ENCODE measurements around the gene KIR2DL3.
A peak's percentile ranks its signal among the peaks of the same experiment; 100 is the strongest.

The KIR2DL3 gene

DNA sequence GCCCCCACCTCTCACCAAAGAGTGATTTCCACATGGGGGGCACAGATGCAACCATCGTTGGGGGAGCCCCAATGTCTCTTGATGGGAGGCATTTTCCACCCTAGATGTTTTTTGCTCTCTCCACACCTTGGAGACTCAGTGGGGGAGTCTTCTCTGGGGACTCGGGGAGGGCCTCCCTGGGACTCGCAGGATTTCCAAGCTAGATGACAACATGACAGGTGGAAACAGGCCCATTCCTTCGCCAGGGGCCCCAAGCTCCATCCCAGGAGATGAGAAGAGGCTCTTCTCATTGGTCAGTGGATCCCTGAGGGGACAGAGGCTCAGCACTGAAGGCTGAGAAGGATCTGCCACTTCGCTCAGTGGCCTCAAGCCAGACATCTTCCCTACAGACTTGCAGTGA, 52.4 kb downstream of the KIR2DL3 start:
- H3K27me3 ChIP-seq (ENCODE audit: control insufficient read depth in 3 of 3, insufficient read depth in 3 of 3, low read depth in 1 of 3, low read length in 3 of 3) = no peaks in the 10 kb centered on the region
- H2AFZ ChIP-seq (ENCODE audit: low read length) = no peak overlapping the region
- H3K23ac ChIP-seq (ENCODE audit: low read depth, low read length, poor library complexity) = no peak overlapping the region
- no peak overlapping the region for H3K9ac ChIP-seq (ENCODE audit: low read depth, low read length, poor library complexity)
- H2BK5ac ChIP-seq (ENCODE audit: low read length) = no peak overlapping the region
- no peak overlapping the region for H2BK15ac ChIP-seq (ENCODE audit: low read length)
- H3K36me3 ChIP-seq (replicated peaks in 1 of 2; ENCODE audit: control insufficient read depth in 2 of 2, insufficient read depth in 2 of 2, low read length in 2 of 2) = no peaks in the 10 kb centered on the region
- H2AK5ac ChIP-seq (ENCODE audit: low read depth, low read length) = no peak overlapping the region
- no peak overlapping the region for H3K4me3 ChIP-seq (ENCODE audit: low read length in 2 of 2)
- H3K18ac ChIP-seq (ENCODE audit: low read length) = no peak overlapping the region
- H3K27ac ChIP-seq (replicated peaks; ENCODE audit: low read length) = no peak overlapping the region
- no CpG with 5 or more reads among the region's 5 CpGs for WGBS, 2 donors (ENCODE audit: extremely low coverage in 2 of 2, insufficient read length in 2 of 2, insufficient replicate concordance in 1 of 2)
- H3K4ac ChIP-seq (ENCODE audit: low read length) = no peak overlapping the region
- H3K79me1 ChIP-seq (ENCODE audit: low read depth, low read length) = no peaks in the 10 kb centered on the region
- H3K9me3 ChIP-seq (replicated peaks in 1 of 2; ENCODE audit: control insufficient read depth in 2 of 2, insufficient read depth in 1 of 2, low read depth in 1 of 2, low read length in 2 of 2) = peaks cover 0 to 30% of the 10 kb centered on the region in 2 donors
- H2BK12ac ChIP-seq (ENCODE audit: low read length) = no peak overlapping the region
- no peaks in the 10 kb centered on the region for H3K4me1 ChIP-seq (ENCODE audit: control insufficient read depth in 2 of 2, insufficient read depth in 1 of 2, low read depth in 1 of 2, low read length in 2 of 2)
- no peak overlapping the region for H3K4me2 ChIP-seq (ENCODE audit: insufficient read depth, low read length, poor library complexity, severe bottlenecking)
- peak overlapping the region; percentile 8 for H3K14ac ChIP-seq (ENCODE audit: low read length)
- H4K91ac ChIP-seq (ENCODE audit: low read depth, low read length, poor library complexity) = no peak overlapping the region
- H2BK120ac ChIP-seq (ENCODE audit: low read depth, low read length) = no peak overlapping the region
- H4K8ac ChIP-seq (ENCODE audit: low read depth, low read length) = no peak overlapping the region
- DNase-seq (ENCODE audit: low spot score) = no peak

DNA sequence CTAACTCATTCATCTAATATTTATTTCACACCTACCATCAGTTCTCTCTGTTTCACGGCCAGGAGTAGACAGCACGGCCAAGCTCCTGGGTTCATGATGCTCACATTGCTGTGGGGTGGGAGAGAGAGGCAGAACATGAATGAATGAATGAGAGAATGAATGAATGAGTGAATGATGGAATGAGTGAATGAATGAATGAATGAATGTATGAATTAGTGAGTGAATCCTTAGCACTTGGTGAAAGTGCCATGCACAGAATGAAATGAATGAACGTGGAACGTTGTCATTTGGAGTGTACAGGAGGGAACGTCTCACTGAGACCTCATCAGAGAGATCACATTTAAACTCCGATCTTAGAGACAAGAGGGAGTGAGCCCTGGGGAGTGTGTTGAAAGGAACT, 53.2 kb downstream of the KIR2DL3 start:
- no peak overlapping the region for H3K9ac ChIP-seq (ENCODE audit: low read depth, low read length, poor library complexity)
- H2AK5ac ChIP-seq (ENCODE audit: low read depth, low read length) = no peak overlapping the region
- no CpG with 5 or more reads among the region's 6 CpGs for WGBS, 2 donors (ENCODE audit: extremely low coverage in 2 of 2, insufficient read length in 2 of 2, insufficient replicate concordance in 1 of 2)
- H3K9me3 ChIP-seq (replicated peaks in 1 of 2; ENCODE audit: control insufficient read depth in 2 of 2, insufficient read depth in 1 of 2, low read depth in 1 of 2, low read length in 2 of 2) = peaks cover 0 to 29% of the 10 kb centered on the region in 2 donors
- H4K91ac ChIP-seq (ENCODE audit: low read depth, low read length, poor library complexity) = no peak overlapping the region
- no peaks in the 10 kb centered on the region for H3K27me3 ChIP-seq (ENCODE audit: control insufficient read depth in 3 of 3, insufficient read depth in 3 of 3, low read depth in 1 of 3, low read length in 3 of 3)
- H3K18ac ChIP-seq (ENCODE audit: low read length) = no peak overlapping the region
- H3K4me2 ChIP-seq (ENCODE audit: insufficient read depth, low read length, poor library complexity, severe bottlenecking) = no peak overlapping the region
- H3K27ac ChIP-seq (replicated peaks; ENCODE audit: low read length) = no peak overlapping the region
- no peak overlapping the region for H3K4ac ChIP-seq (ENCODE audit: low read length)
- no peak overlapping the region for H3K14ac ChIP-seq (ENCODE audit: low read length)
- H3K79me1 ChIP-seq (ENCODE audit: low read depth, low read length) = no peaks in the 10 kb centered on the region
- no peak overlapping the region for H2AFZ ChIP-seq (ENCODE audit: low read length)
- no peak overlapping the region for H2BK15ac ChIP-seq (ENCODE audit: low read length)
- H3K23ac ChIP-seq (ENCODE audit: low read depth, low read length, poor library complexity) = no peak overlapping the region
- H2BK5ac ChIP-seq (ENCODE audit: low read length) = no peak overlapping the region
- no peak overlapping the region for H2BK120ac ChIP-seq (ENCODE audit: low read depth, low read length)
- no peaks in the 10 kb centered on the region for H3K36me3 ChIP-seq (replicated peaks in 1 of 2; ENCODE audit: control insufficient read depth in 2 of 2, insufficient read depth in 2 of 2, low read length in 2 of 2)
- DNase-seq (ENCODE audit: low spot score) = no peak
- H2BK12ac ChIP-seq (ENCODE audit: low read length) = no peak overlapping the region
- H4K8ac ChIP-seq (ENCODE audit: low read depth, low read length) = no peak overlapping the region
- H3K4me1 ChIP-seq (ENCODE audit: control insufficient read depth in 2 of 2, insufficient read depth in 1 of 2, low read depth in 1 of 2, low read length in 2 of 2) = no peaks in the 10 kb centered on the region
- H3K4me3 ChIP-seq (ENCODE audit: low read length in 2 of 2) = no peak overlapping the region

DNA sequence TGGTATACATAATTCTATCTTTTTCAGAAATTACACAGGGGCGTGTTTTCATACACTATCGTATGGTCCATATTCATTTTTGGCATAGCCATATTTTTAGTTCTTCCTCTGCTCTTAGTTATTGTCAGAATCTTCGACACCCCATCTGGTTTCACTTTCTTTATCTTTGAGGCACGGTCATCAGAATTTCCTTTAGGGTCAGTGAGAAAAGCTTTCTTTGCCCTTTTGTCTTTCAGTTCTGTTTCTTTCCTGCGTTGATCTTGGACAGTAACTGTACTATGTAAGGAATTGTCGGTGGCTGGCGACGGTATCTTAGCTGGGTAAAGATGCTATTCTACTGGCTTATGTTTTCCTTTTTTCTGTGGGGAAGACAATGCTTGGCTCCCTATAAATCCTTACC, 54.5 kb downstream of the KIR2DL3 start:
- Histone ChIP-seq H3K9me3 (replicated peaks in 1 of 2; ENCODE audit: control insufficient read depth in 2 of 2, insufficient read depth in 1 of 2, low read depth in 1 of 2, low read length in 2 of 2) (peaks cover 0 to 37% of the 10 kb centered on the region in 2 donors), H2BK15ac (ENCODE audit: low read length) (no peak overlapping the region), H2AFZ (ENCODE audit: low read length) (no peak overlapping the region), H3K23ac (ENCODE audit: low read depth, low read length, poor library complexity) (no peak overlapping the region), H3K4me3 (ENCODE audit: low read length in 2 of 2) (no peak overlapping the region), H3K18ac (ENCODE audit: low read length) (no peak overlapping the region), H2BK120ac (ENCODE audit: low read depth, low read length) (no peak overlapping the region), H4K91ac (ENCODE audit: low read depth, low read length, poor library complexity) (no peak overlapping the region), H3K4me2 (ENCODE audit: insufficient read depth, low read length, poor library complexity, severe bottlenecking) (no peak overlapping the region), H3K9ac (ENCODE audit: low read depth, low read length, poor library complexity) (no peak overlapping the region), H3K27ac (replicated peaks; ENCODE audit: low read length) (no peak overlapping the region), H2AK5ac (ENCODE audit: low read depth, low read length) (no peak overlapping the region), H3K79me1 (ENCODE audit: low read depth, low read length) (no peaks in the 10 kb centered on the region), H3K14ac (ENCODE audit: low read length) (no peak overlapping the region), H2BK12ac (ENCODE audit: low read length) (no peak overlapping the region), H3K27me3 (ENCODE audit: control insufficient read depth in 3 of 3, insufficient read depth in 3 of 3, low read depth in 1 of 3, low read length in 3 of 3) (no peaks in the 10 kb centered on the region), H2BK5ac (ENCODE audit: low read length) (no peak overlapping the region), H3K4ac (ENCODE audit: low read length) (no peak overlapping the region), H4K8ac (ENCODE audit: low read depth, low read length) (no peak overlapping the region), H3K4me1 (ENCODE audit: control insufficient read depth in 2 of 2, insufficient read depth in 1 of 2, low read depth in 1 of 2, low read length in 2 of 2) (no peaks in the 10 kb centered on the region), H3K36me3 (replicated peaks in 1 of 2; ENCODE audit: control insufficient read depth in 2 of 2, insufficient read depth in 2 of 2, low read length in 2 of 2) (no peaks in the 10 kb centered on the region)
- no CpG with 5 or more reads among the region's 8 CpGs for WGBS, 2 donors (ENCODE audit: extremely low coverage in 2 of 2, insufficient read length in 2 of 2, insufficient replicate concordance in 1 of 2)
- DNase-seq (ENCODE audit: low spot score) = no peak

GRCh38 chr19:54795758-54796157, 57.4 kb downstream of the KIR2DL3 start:
- Histone ChIP-seq H3K18ac (ENCODE audit: low read length) (no peak overlapping the region), H2BK5ac (ENCODE audit: low read length) (no peak overlapping the region), H3K23ac (ENCODE audit: low read depth, low read length, poor library complexity) (no peak overlapping the region), H4K91ac (ENCODE audit: low read depth, low read length, poor library complexity) (no peak overlapping the region), H2BK120ac (ENCODE audit: low read depth, low read length) (no peak overlapping the region), H3K27me3 (ENCODE audit: control insufficient read depth in 3 of 3, insufficient read depth in 3 of 3, low read depth in 1 of 3, low read length in 3 of 3) (no peaks in the 10 kb centered on the region), H3K4me3 (ENCODE audit: low read length in 2 of 2) (no peak overlapping the region), H2AK5ac (ENCODE audit: low read depth, low read length) (no peak overlapping the region), H2AFZ (ENCODE audit: low read length) (no peak overlapping the region), H3K9me3 (replicated peaks in 1 of 2; ENCODE audit: control insufficient read depth in 2 of 2, insufficient read depth in 1 of 2, low read depth in 1 of 2, low read length in 2 of 2) (peaks cover 0 to 30% of the 10 kb centered on the region in 2 donors), H3K36me3 (replicated peaks in 1 of 2; ENCODE audit: control insufficient read depth in 2 of 2, insufficient read depth in 2 of 2, low read length in 2 of 2) (no peaks in the 10 kb centered on the region), H4K8ac (ENCODE audit: low read depth, low read length) (no peak overlapping the region), H3K14ac (ENCODE audit: low read length) (no peak overlapping the region), H3K4ac (ENCODE audit: low read length) (no peak overlapping the region), H2BK12ac (ENCODE audit: low read length) (no peak overlapping the region), H3K4me1 (ENCODE audit: control insufficient read depth in 2 of 2, insufficient read depth in 1 of 2, low read depth in 1 of 2, low read length in 2 of 2) (no peaks in the 10 kb centered on the region), H3K4me2 (ENCODE audit: insufficient read depth, low read length, poor library complexity, severe bottlenecking) (no peak overlapping the region), H3K79me1 (ENCODE audit: low read depth, low read length) (no peaks in the 10 kb centered on the region), H2BK15ac (ENCODE audit: low read length) (no peak overlapping the region), H3K9ac (ENCODE audit: low read depth, low read length, poor library complexity) (no peak overlapping the region), H3K27ac (replicated peaks; ENCODE audit: low read length) (no peak overlapping the region)
- no peak for DNase-seq (ENCODE audit: low spot score)
- WGBS, 2 donors (ENCODE audit: extremely low coverage in 2 of 2, insufficient read length in 2 of 2, insufficient replicate concordance in 1 of 2) = no CpG with 5 or more reads among the region's 1 CpG

Data from neuronal stem cell (in vitro differentiated cells).